A549 (cell line): ENCODE data around the gene PODN. TPM values are rescaled to one million over a fixed set of nuclear protein-coding genes. Genes with fewer than 3 reads are reported as not detected.
A peak's percentile ranks its signal among the peaks of the same experiment; 100 is the strongest.

Experiments
- ATAC-seq, 2 experiments: fragments of 200-7000 bp in 1 of 2; fragments of >200 bp in 1 of 2; cut with Nextera tagmentation in 1 of 2; cut with Tn5 transposase in 1 of 2; 3 replicates each; pipeline versions ENCODE4 v1.8.0 to v1.9.1; 2018 to 2020; ENCODE audit warnings: mild to moderate bottlenecking in 1 of 2, moderate library complexity in 1 of 2
- CTCF ChIA-PET: fragments of 300-600 bp; sonication (Branson Sonifier 250); formaldehyde crosslinking; extraction: SDS; loops from one replicate; lab custom pipeline; 2021; ENCODE audit warnings: antibody characterized with exemption, inconsistent platforms; lab: Yijun Ruan, JAX
- POLR2A ChIA-PET: fragments of 350-600 bp; formaldehyde crosslinking; extraction: SDS; loops from one replicate; lab custom pipeline; 2021; ENCODE audit warnings: antibody characterized with exemption, inconsistent platforms; lab: Yijun Ruan, JAX
- DNase-seq, 2 experiments: peaks; one replicate each; pipeline versions ENCODE4 v3.0.0 to v3.0.0-alpha.2; 2011 to 2016; ENCODE audit warnings: low read depth in 1 of 2, low spot score in 1 of 2
- FAIRE-seq: peaks from 2 replicates; lab custom pipeline; 2011; peaks lifted over from hg19 to GRCh38; lab: Jason Lieb, UNC
- H3K27ac ChIP-seq, 2 experiments: fragments of >200 bp; sonication (Bioruptor Twin); formaldehyde crosslinking; 3 replicates each; pipeline ENCODE4 v1.5.1; 2016 to 2017
- H3K4me1 ChIP-seq: fragments of >200 bp; sonication (Bioruptor Twin); formaldehyde crosslinking; 3 replicates; pipeline ENCODE4 v1.6.1; 2016
- H3K4me2 ChIP-seq: fragments of >200 bp; sonication (Bioruptor Twin); formaldehyde crosslinking; 3 replicates; pipeline ENCODE4 v1.6.1; 2016
- H3K4me3 ChIP-seq: fragments of >200 bp; sonication (Bioruptor Twin); formaldehyde crosslinking; 3 replicates; pipeline ENCODE4 v1.5.1; 2016
- H3K9me3 ChIP-seq: fragments of >200 bp; sonication (Bioruptor Twin); formaldehyde crosslinking; 3 replicates; pipeline ENCODE4 v1.6.1; 2016
- BCL3 ChIP-seq: fragments of >200 bp; sonication (Bioruptor Twin); formaldehyde crosslinking; IDR thresholded peaks from 3 replicates; pipeline ENCODE4 v1.6.1; 2016
- CHD4 ChIP-seq: fragments of 200-600 bp; sonication (generic); IDR thresholded peaks from 2 replicates; pipeline ENCODE4 v1.6.1; 2016; ENCODE audit warnings: antibody characterized with exemption, mild to moderate bottlenecking, borderline replicate concordance
- CTCF ChIP-seq: fragments of >200 bp; sonication (Bioruptor Twin); formaldehyde crosslinking; IDR thresholded peaks from 3 replicates; pipeline ENCODE4 v1.5.1; 2016
- ESRRA ChIP-seq: fragments of 150-350 bp; IDR thresholded peaks from 2 replicates; pipeline ENCODE4 v1.6.1; 2014; ENCODE audit warnings: mild to moderate bottlenecking, low read length, borderline replicate concordance
- FOSB ChIP-seq: fragments of 250-450 bp; sonication (Bioruptor Pico); IDR thresholded peaks from 2 replicates; pipeline ENCODE4 v1.5.0; 2020; ENCODE audit warnings: mild to moderate bottlenecking, moderate library complexity
- FOSL2 ChIP-seq, 2 experiments: fragments of 450-650 bp in 1 of 2; fragments of >200 bp in 1 of 2; sonication (Bioruptor Twin) in 1 of 2; formaldehyde crosslinking; IDR thresholded peaks; 2 replicates each; pipeline versions ENCODE4 v1.5.0 to v1.6.1; 2016 to 2020; ENCODE audit warnings: mild to moderate bottlenecking in 1 of 2, moderate library complexity in 1 of 2
- GATA3 ChIP-seq: IDR thresholded peaks from 2 replicates; pipeline ENCODE4 v1.6.1; 2012; ENCODE audit warnings: borderline replicate concordance
- HEYL ChIP-seq: fragments of 250-450 bp; sonication (Bioruptor Pico); IDR thresholded peaks from 2 replicates; pipeline ENCODE4 v1.8.0; 2021; ENCODE audit warnings: mild to moderate bottlenecking, moderate library complexity
- HOXB13 ChIP-seq: fragments of 250-450 bp; sonication (Bioruptor Pico); IDR thresholded peaks from 2 replicates; pipeline ENCODE4 v1.5.0; 2020; ENCODE audit warnings: low read depth, mild to moderate bottlenecking, moderate library complexity
- JUN ChIP-seq, 2 experiments: fragments of >200 bp; sonication (Bioruptor Twin); formaldehyde crosslinking; IDR thresholded peaks; 2 replicates in 1 of 2; 3 replicates in 1 of 2; pipeline ENCODE4 v1.6.1; 2016 to 2017
- KDM1A ChIP-seq: fragments of 200-600 bp; sonication (generic); IDR thresholded peaks from 2 replicates; pipeline ENCODE4 v1.6.1; 2016; ENCODE audit warnings: low read depth, mild to moderate bottlenecking
- KDM5A ChIP-seq: fragments of 200-600 bp; sonication (generic); IDR thresholded peaks from 2 replicates; pipeline ENCODE4 v1.6.1; 2016; ENCODE audit warnings: antibody characterized with exemption, mild to moderate bottlenecking
- MAFK ChIP-seq: fragments of 450-650 bp; IDR thresholded peaks from 2 replicates; pipeline ENCODE4 v1.6.1; 2014; ENCODE audit not compliant: partially characterized antibody
- RARB ChIP-seq: fragments of 250-450 bp; sonication (Bioruptor Pico); IDR thresholded peaks from 2 replicates; pipeline ENCODE4 v1.8.0; 2021; ENCODE audit warnings: mild to moderate bottlenecking, moderate library complexity
- RCOR1 ChIP-seq: fragments of 150-350 bp; IDR thresholded peaks from 2 replicates; pipeline ENCODE4 v1.6.1; 2014; ENCODE audit warnings: antibody characterized with exemption, low read length, low read depth
- RNF2 ChIP-seq: fragments of 200-600 bp; sonication (generic); IDR thresholded peaks from 2 replicates; pipeline ENCODE4 v1.6.1; 2016; ENCODE audit warnings: low read depth, mild to moderate bottlenecking, antibody characterized with exemption, moderate library complexity, borderline replicate concordance
- ZNF302 ChIP-seq: fragments of 250-450 bp; sonication (Bioruptor Pico); IDR thresholded peaks from 2 replicates; pipeline ENCODE4 v1.9.0; 2021; ENCODE audit warnings: inconsistent platforms, mild to moderate bottlenecking, moderate library complexity
- ZSCAN20 ChIP-seq: fragments of 250-450 bp; sonication (Bioruptor Pico); IDR thresholded peaks from 2 replicates; pipeline ENCODE4 v1.8.0; 2022; ENCODE audit warnings: mild to moderate bottlenecking, moderate library complexity
- WGBS: methylation state at CpG from one replicate; pipeline ENCODE4 v1.1.6; 2017; ENCODE audit errors: missing lambda C conversion rate; 5-methylcytosine and 5-hydroxymethylcytosine counted together
- polyA plus RNA-seq, 4 experiments: library from polyadenylated mRNA; depleted of rRNA in 3 of 4; stranded (reverse); fragments of >200 nt; fragmentation: RNase III in 1 of 4; extraction: RNeasy Plus Mini Kit Qiagen cat#74134 plus additional on column Dnase treatment in 1 of 4; gene quantifications; 2 replicates in 3 of 4; 3 replicates in 1 of 4; pipeline ENCODE4 v1.2.3, GENCODE V29; 2011 to 2017
- TF ChIP-seq, protein P1 (sequence below): IDR thresholded peaks from 2 replicates; pipeline ENCODE4 v1.6.1; 2012; ENCODE audit warnings: low read depth, borderline replicate concordance

Gene PODN
- polyA plus RNA-seq, 2 of the 4 experiments (the other 2 are of a cell fraction), result 0.05 TPM; not detected in 1

DNA sequence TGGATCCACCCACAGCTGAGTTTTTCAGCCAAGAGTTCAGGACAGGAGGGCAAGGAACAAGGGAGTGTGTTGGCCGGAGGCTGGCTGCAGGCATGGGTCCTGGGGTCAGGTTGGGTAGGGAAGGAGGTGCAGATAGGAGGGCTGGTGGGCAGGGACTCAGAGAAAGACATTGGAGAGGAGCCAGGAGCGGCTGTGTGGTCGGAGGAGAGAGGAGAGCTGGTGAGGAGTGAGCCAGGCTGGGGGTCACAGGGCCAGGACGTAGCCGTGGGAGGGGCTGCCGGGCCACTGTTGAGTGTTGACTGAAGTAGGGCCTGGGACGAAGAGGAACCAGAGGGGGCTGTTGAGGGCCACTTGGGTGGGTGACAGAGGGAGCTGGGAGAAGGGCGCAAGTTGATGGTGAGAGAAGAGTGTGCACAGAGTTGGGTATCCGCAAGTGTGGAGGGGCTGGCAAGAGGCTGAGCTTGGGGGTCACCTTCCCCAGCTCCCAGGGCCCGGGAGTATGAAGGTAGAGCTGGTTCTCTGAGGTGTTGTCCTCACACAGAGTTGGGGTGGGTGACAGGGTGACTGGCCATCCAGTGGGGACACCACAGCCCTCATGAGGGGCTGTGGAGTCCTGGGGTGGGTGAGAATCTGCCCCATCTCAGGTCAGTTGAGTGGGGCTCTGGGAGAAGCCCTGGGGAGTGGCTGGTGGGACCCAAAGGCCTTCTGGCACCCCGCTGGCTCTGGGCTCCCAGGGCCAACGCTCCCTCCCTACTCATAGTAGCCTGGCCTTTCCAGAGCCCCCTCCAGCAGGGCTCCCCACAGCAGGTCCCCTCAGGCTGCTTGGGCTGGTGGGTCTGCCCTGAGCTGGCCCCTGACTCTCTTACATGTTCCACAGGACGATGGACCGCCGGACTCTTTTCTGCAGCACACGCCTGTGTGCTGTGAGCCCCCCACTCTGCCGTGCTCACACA, 21.9 kb downstream of the PODN start:
- DNase-seq, result no peak
- Histone ChIP-seq H3K4me2 (no peak overlapping the region), H3K9me3 (no peaks in the 10 kb centered on the region), H3K4me1 (peaks cover 10% of the 10 kb centered on the region), H3K4me3 (no peak overlapping the region), H3K27ac (peak overlapping the region in 1 of 2 experiments; percentile 13; a peak in 1 of 6 replicates)
- no peak for TF ChIP-seq ZNF302 (CRISPR knock-in tag)
- TF ChIP-seq ZSCAN20 (CRISPR knock-in tag), result no peak
- no peak for TF ChIP-seq BCL3
- TF ChIP-seq, protein P1, sequence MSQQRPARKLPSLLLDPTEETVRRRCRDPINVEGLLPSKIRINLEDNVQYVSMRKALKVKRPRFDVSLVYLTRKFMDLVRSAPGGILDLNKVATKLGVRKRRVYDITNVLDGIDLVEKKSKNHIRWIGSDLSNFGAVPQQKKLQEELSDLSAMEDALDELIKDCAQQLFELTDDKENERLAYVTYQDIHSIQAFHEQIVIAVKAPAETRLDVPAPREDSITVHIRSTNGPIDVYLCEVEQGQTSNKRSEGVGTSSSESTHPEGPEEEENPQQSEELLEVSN, result no peak
- TF ChIP-seq FOSB, result no peak
- TF ChIP-seq KDM1A, result no peak
- TF ChIP-seq HEYL (CRISPR knock-in tag), result no peak
- no peak for TF ChIP-seq HOXB13 (CRISPR knock-in tag)
- FAIRE-seq, result no peak
- ChIA-PET POLR2A (no interaction called here), CTCF (interaction anchor here (0.7 kb wide), 1 partner anchor 96 kb away, joined by 3 read pairs; no protein-coding TSS in a partner anchor)
- ATAC-seq, result no peak
- 85% methylated on average over 16 of the region's 17 CpGs for WGBS

DNA sequence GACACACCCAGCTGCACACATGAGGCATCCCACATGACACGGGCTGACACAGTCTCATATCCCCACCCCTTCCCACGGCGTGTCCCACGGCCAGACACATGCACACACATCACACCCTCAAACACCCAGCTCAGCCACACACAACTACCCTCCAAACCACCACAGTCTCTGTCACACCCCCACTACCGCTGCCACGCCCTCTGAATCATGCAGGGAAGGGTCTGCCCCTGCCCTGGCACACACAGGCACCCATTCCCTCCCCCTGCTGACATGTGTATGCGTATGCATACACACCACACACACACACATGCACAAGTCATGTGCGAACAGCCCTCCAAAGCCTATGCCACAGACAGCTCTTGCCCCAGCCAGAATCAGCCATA, 22.6 kb downstream of the PODN start:
- Histone ChIP-seq H3K27ac (no peak overlapping the region; a peak in 1 of 6 replicates), H3K4me2 (no peak overlapping the region)
- WGBS, result 88% methylated on average over 8 of the region's 8 CpGs
- DNase-seq, result no peak
- no peak for TF ChIP-seq CHD4
- TF ChIP-seq GATA3, result no peak
- TF ChIP-seq ESRRA, result no peak
- TF ChIP-seq CTCF, result no peak
- TF ChIP-seq RNF2, result no peak
- TF ChIP-seq HEYL (CRISPR knock-in tag), result no peak
- no peak for TF ChIP-seq MAFK
- TF ChIP-seq RARB (CRISPR knock-in tag), result no peak
- no peak for TF ChIP-seq RCOR1
- no peak for TF ChIP-seq KDM5A
- TF ChIP-seq KDM1A, result no peak
- no peak for TF ChIP-seq JUN (IDR thresholded peaks at IDR 0.05)
- no peak for TF ChIP-seq FOSL2 (IDR thresholded peaks at IDR 0.05)
- no peak for TF ChIP-seq FOSL2 (CRISPR knock-in tag; IDR thresholded peaks at IDR 0.05)
- TF ChIP-seq, all 56 proteins: peak for 0
- Histone ChIP-seq H3K4me3 (no peak overlapping the region), H3K4me1 (peaks cover 17% of the 10 kb centered on the region), H3K9me3 (no peaks in the 10 kb centered on the region)
- no peak for ATAC-seq
- POLR2A ChIA-PET, result no interaction called here
- no peak for FAIRE-seq
- CTCF ChIA-PET, result interaction anchor here (0.5 to 0.7 kb wide), 2 partner anchors 96 to 479 kb away, joined by 3 read pairs; no protein-coding TSS in a partner anchor
